Activated T-helper 2 cell treated with anti-CD3 and anti-CD28 coated beads, Interferon-gamma antibody, Interleukin-2, Interleukin-4, amounts not matched to agents 10 μg/mL and 5 μg/mL and 100 μg/mL, durations not matched to agents 14 hours and 24 hours and 36 hours (primary cell): ENCODE data around the gene DECR2. TPM values are rescaled to one million over a fixed set of nuclear protein-coding genes. Genes with fewer than 3 reads are reported as not detected.

ENCODE experiments used
- DNase-seq: peaks from one replicate; pipeline ENCODE4 v3.0.0; 2021; ENCODE audit warnings: low spot score
- H3K27ac Mint-ChIP-seq: one replicate; pipeline ENCODE4 v1.8.0; 2021; ENCODE audit warnings: mixed read lengths
- H3K27me3 Mint-ChIP-seq: one replicate; pipeline ENCODE4 v1.8.0; 2021; ENCODE audit warnings: low read depth, mixed read lengths
- H3K36me3 Mint-ChIP-seq: one replicate; pipeline ENCODE4 v1.8.0; 2021; ENCODE audit warnings: low read depth, mixed read lengths
- H3K4me1 Mint-ChIP-seq: one replicate; pipeline ENCODE4 v1.8.0; 2021; ENCODE audit warnings: low read depth, mixed read lengths
- H3K4me3 Mint-ChIP-seq: one replicate; pipeline ENCODE4 v1.8.0; 2021; ENCODE audit warnings: low read depth, mild to moderate bottlenecking, moderate library complexity, mixed read lengths
- H3K9me3 Mint-ChIP-seq: one replicate; pipeline ENCODE4 v1.8.0; 2021; ENCODE audit warnings: mixed read lengths
- intact Hi-C: fragments of 100-400 bp; cut with micrococcal nuclease; formaldehyde crosslinking; loops from one replicate; pipeline ENCODE4 v1.15.1; 2023
- total RNA-seq: library from RNA; stranded (reverse); gene quantifications from 2 replicates; pipeline ENCODE4 v1.2.3, GENCODE V29; 2022

The DECR2 gene
- 18.9 and 20.9 TPM in 2 replicates for total RNA-seq

- H3K27me3 Mint-ChIP-seq: peaks cover under 1% of the 10 kb centered on the region
- intact Hi-C loops: no loop called here
- H3K4me1 Mint-ChIP-seq: peaks cover 11% of the 10 kb centered on the region
- peak within 1 kb of the TSS; percentile 82 for H3K4me3 Mint-ChIP-seq
- DNase-seq: peak; percentile 91
- peak within 1 kb of the TSS; percentile 71 for H3K27ac Mint-ChIP-seq
- H3K36me3 Mint-ChIP-seq: no peaks in the 10 kb centered on the region
- H3K9me3 Mint-ChIP-seq: no peaks in the 10 kb centered on the region
These were observed at the start of gene DECR2 for GRCh38 chr16:401468-402348. Gene DECR2 (plus strand): TSS chr16:401885. CDS start chr16:401964, 79 bp downstream.

- peak within 1 kb of the TSS; percentile 83 for H3K4me3 Mint-ChIP-seq
- peak within 1 kb of the TSS; percentile 91 for H3K27ac Mint-ChIP-seq
- no peaks in the 10 kb centered on the region for H3K9me3 Mint-ChIP-seq
- no peaks in the 10 kb centered on the region for H3K27me3 Mint-ChIP-seq
- intact Hi-C loops: loop anchor here (1.0 kb wide), 1 partner anchor 118 kb away; the partner anchor contains the start of gene FAM234A
- peaks cover 18% of the 10 kb centered on the region for H3K36me3 Mint-ChIP-seq
- peak; percentile 98 for DNase-seq
- peaks cover 19% of the 10 kb centered on the region for H3K4me1 Mint-ChIP-seq
These were observed 48.9 kb upstream of the DECR2 start, which contains the start of gene AXIN1 for GRCh38 chr16:352547-353403. Gene AXIN1 (minus strand): TSS chr16:352723. CDS start chr16:347025, 5,698 bp downstream.

GRCh38 chr16:353404-354290 is 48.0 kb upstream of the DECR2 start:
- DNase-seq: no peak
- intact Hi-C loops: no loop called here
- H3K27ac Mint-ChIP-seq: no peak overlapping the region
- peaks cover 17% of the 10 kb centered on the region for H3K36me3 Mint-ChIP-seq
- H3K4me3 Mint-ChIP-seq: peak overlapping the region; percentile 24
- no peaks in the 10 kb centered on the region for H3K9me3 Mint-ChIP-seq
- H3K27me3 Mint-ChIP-seq: no peaks in the 10 kb centered on the region
- peaks cover 19% of the 10 kb centered on the region for H3K4me1 Mint-ChIP-seq

- no peaks in the 10 kb centered on the region for H3K27me3 Mint-ChIP-seq
- no peaks in the 10 kb centered on the region for H3K9me3 Mint-ChIP-seq
- intact Hi-C loops: no loop called here
- H3K27ac Mint-ChIP-seq: no peak overlapping the region
- DNase-seq: no peak
- peaks cover 15% of the 10 kb centered on the region for H3K4me1 Mint-ChIP-seq
- H3K36me3 Mint-ChIP-seq: peaks cover 14% of the 10 kb centered on the region
- peak overlapping the region; percentile 24 for H3K4me3 Mint-ChIP-seq
These were observed 47.3 kb upstream of the DECR2 start for GRCh38 chr16:354291-354881.

- Mint-ChIP-seq H3K27me3 (no peaks in the 10 kb centered on the region), H3K9me3 (no peaks in the 10 kb centered on the region), H3K4me3 (no peak overlapping the region), H3K36me3 (peaks cover 7% of the 10 kb centered on the region), H3K27ac (no peak overlapping the region), H3K4me1 (peaks cover 12% of the 10 kb centered on the region)
- intact Hi-C loops: no loop called here
- no peak for DNase-seq
These were observed 46.7 kb upstream of the DECR2 start for GRCh38 chr16:354971-355461.

GRCh38 chr16:356741-357140 is 44.9 kb upstream of the DECR2 start:
- Mint-ChIP-seq H3K4me1 (peaks cover 3% of the 10 kb centered on the region), H3K27ac (no peak overlapping the region), H3K36me3 (no peaks in the 10 kb centered on the region), H3K9me3 (no peaks in the 10 kb centered on the region), H3K27me3 (no peaks in the 10 kb centered on the region), H3K4me3 (no peak overlapping the region)
- DNase-seq: no peak
- intact Hi-C loops: no loop called here

GRCh38 chr16:359067-359763 is 42.5 kb upstream of the DECR2 start:
- H3K4me3 Mint-ChIP-seq: no peak overlapping the region
- H3K4me1 Mint-ChIP-seq: peaks cover 7% of the 10 kb centered on the region
- no peaks in the 10 kb centered on the region for H3K36me3 Mint-ChIP-seq
- H3K9me3 Mint-ChIP-seq: no peaks in the 10 kb centered on the region
- intact Hi-C loops: no loop called here
- H3K27ac Mint-ChIP-seq: no peak overlapping the region
- H3K27me3 Mint-ChIP-seq: no peaks in the 10 kb centered on the region
- no peak for DNase-seq

GRCh38 chr16:359871-360697 is 41.6 kb upstream of the DECR2 start:
- H3K4me3 Mint-ChIP-seq: no peak overlapping the region
- peaks cover 7% of the 10 kb centered on the region for H3K4me1 Mint-ChIP-seq
- DNase-seq: no peak
- intact Hi-C loops: loop anchor here (5.0 kb wide), 1 partner anchor 243 kb away; no protein-coding TSS in a partner anchor
- no peaks in the 10 kb centered on the region for H3K36me3 Mint-ChIP-seq
- no peak overlapping the region for H3K27ac Mint-ChIP-seq
- no peaks in the 10 kb centered on the region for H3K27me3 Mint-ChIP-seq
- no peaks in the 10 kb centered on the region for H3K9me3 Mint-ChIP-seq

- no peak for DNase-seq
- peaks cover 4% of the 10 kb centered on the region for H3K4me1 Mint-ChIP-seq
- H3K9me3 Mint-ChIP-seq: no peaks in the 10 kb centered on the region
- H3K27ac Mint-ChIP-seq: no peak overlapping the region
- no peak overlapping the region for H3K4me3 Mint-ChIP-seq
- no peaks in the 10 kb centered on the region for H3K27me3 Mint-ChIP-seq
- intact Hi-C loops: loop anchor here (5.0 kb wide), 1 partner anchor 244 kb away; no protein-coding TSS in a partner anchor
- no peaks in the 10 kb centered on the region for H3K36me3 Mint-ChIP-seq
These were observed 40.9 kb upstream of the DECR2 start for GRCh38 chr16:360698-361336.

GRCh38 chr16:361341-361871 is 40.3 kb upstream of the DECR2 start:
- no peak overlapping the region for H3K4me3 Mint-ChIP-seq
- no peaks in the 10 kb centered on the region for H3K9me3 Mint-ChIP-seq
- no peaks in the 10 kb centered on the region for H3K27me3 Mint-ChIP-seq
- H3K27ac Mint-ChIP-seq: no peak overlapping the region
- H3K4me1 Mint-ChIP-seq: peaks cover 4% of the 10 kb centered on the region
- DNase-seq: no peak
- H3K36me3 Mint-ChIP-seq: no peaks in the 10 kb centered on the region
- intact Hi-C loops: loop anchor here (5.0 kb wide), 1 partner anchor 244 kb away; no protein-coding TSS in a partner anchor
